ENCODE data around the gene SRGAP1. TPM values are rescaled to one million over a fixed set of nuclear protein-coding genes. Genes with fewer than 3 reads are reported as not detected.

SRGAP1 gene
- total RNA-seq, 1 donor from 2014 or later, result 76.8 TPM

DNA sequence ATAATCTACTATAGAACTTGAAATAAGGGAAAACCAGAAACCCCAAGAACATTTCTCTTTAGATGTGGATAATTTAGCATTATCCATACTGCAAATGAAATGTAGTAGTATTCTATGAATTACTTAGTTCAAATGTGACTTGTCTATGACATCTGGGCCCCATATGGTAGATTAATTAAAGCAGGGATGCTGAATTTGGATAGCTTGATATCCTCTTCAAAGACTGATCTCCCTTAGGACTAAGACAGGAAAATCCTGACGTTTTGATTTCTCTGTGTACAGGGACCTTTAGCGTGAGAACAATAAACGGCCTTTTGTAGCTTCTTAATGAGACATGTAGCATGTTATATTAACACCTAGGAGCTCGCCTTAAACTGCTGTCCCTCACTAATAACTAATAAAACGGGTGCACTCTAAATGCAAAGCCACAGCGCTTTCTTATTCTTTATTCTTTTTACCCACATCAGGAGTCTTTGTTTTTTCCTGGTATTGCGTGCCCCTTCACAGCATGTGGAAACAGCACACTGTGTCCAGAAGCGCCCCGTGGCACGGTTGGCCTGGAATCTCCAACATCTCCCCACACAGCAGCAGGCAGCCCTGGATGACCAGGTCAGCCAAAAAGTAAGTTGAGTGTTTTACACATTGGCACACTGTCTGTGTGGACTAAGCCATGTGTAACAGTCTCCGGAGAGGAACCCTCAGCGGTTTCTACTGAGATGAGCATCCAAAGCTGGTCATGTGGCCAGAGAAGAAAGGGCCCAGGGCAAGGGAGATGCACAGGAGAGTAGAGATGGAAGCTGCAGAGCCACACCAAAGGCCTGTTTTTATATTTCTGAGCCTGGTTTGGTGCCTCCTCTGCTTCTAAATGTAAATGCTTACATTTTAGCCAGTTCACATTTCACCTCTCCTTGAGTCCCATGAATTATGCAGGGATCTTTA lies 93.1 kb downstream of the SRGAP1 start:
- no peak for DNase-seq (ENCODE audit: low read depth)

DNA sequence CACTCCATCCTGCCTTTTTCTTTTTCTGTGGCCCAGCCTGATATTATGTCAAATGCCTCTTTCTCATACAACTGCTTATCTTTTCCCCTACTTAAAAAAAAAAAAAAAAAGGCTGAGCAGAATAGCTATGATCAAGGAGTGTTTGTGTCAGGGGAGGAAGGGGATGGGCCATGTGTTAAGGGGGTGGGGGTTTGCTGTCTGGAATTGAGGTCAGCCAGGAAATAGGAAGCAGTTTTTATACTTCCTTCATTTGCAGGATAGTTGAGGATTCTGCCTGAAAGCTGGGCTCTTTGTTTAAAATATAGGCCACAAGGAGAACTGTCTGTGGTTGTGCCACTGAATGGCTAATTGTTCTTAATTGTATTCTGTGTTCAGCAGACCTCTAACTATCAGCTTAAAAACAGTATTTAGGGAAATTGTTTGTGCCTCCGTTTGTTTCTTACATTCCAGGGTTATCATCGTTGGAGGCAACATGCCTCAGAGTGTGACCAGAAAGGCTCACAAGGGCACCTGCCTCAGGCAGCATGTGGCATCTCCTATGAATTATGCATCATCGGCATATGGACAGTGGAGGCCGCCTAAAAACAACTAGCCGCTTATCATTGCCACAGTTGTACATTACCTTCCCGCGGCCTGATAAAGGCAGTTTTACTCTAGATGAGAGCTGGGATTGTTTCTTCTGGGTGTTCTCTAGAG lies 96.0 kb downstream of the SRGAP1 start:
- DNase-seq (ENCODE audit: low read depth), result no peak

DNA sequence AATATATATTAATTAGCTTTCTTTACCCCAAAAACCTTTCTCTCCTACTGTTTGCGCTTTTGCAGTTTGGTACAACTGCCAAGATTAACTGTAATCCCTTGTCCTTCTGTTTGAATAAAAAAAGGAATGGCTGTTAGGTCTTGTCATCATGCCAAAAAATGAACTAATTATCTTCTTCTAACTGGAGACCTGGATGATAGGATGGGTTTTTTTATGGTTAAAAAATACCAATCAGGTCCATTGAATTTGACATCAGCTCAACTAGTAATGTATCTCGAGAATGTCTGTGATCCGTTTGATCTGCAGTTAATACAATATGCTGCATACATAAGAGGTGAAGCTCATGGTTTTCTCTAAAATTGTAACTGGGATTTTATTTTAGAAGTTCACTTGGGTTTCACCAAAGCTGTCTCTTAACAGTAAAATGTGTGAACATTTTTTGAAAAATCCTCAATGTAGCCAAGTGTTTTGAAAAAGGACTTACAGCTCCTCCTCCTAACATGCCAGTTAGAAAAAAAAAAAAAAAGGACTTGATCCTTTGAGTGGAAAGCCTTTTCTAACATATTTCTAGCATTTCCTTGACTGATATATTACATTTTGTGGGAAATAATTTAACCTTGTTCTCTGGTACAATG lies 96.8 kb downstream of the SRGAP1 start:
- no peak for DNase-seq (ENCODE audit: low read depth)

- DNase-seq (ENCODE audit: low read depth), result no peak
Measured at GRCh38 chr12:63941879-63942278, 97.4 kb downstream of the SRGAP1 start.

GRCh38 chr12:63942464-63943241 lies 98.2 kb downstream of the SRGAP1 start:
- DNase-seq (ENCODE audit: low read depth), result no peak

- no peak for DNase-seq (ENCODE audit: low read depth)
Measured at GRCh38 chr12:63944034-63944579, 99.6 kb downstream of the SRGAP1 start.

DNA sequence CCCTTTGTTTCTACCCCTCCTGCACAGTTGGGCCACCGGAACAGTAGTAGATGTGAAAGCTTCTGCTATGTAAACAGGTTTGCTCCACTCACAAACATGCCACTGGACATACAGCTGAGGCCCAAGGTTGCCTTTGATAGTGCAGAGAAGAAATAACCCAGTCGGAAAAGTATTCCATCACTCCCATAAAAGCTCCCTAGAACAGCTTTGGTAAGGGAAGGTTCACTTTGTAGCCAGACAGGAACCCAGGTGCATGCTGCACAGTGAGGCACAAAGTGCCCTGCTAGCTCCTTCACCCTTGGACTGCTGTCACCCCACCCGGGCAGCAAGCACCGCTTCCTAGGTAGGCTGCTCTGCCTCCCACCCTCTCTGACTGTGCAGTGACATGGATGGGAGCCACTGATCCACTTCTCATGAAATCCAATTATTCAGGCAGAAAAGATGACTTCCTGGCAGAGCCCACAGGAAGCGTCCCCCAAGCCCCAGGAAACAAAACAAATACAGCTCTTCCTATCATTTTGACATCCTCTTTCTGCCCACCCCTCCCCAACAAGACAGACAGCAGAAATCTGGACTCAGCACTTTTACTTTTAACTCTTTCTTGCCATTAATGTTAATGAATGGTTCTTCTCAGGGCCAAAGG lies 100.2 kb downstream of the SRGAP1 start:
- no peak for DNase-seq (ENCODE audit: low read depth)

DNA sequence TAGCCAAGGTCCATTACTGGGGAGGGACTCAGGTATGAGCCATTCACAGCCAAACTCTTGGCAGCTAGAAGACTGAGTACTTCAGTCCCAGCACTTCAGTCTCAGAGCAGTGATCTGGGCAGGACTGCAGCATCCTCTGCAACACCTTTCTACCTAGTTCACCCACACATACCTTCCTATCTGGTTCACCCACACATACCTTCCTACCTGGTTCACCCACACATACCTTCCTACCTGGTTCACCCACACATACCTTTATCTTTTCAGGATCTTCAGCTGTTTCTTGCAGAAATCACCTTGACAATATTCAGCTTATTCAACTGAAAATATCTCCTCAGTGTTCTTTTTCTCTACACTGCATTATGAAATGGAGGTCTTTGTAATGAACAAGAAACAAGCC lies 101.3 kb downstream of the SRGAP1 start:
- no peak for DNase-seq (ENCODE audit: low read depth)

- no peak for DNase-seq (ENCODE audit: low read depth)
Measured at GRCh38 chr12:63948211-63948610, 103.7 kb downstream of the SRGAP1 start.

GRCh38 chr12:63949902-63950301 lies 105.4 kb downstream of the SRGAP1 start:
- DNase-seq (ENCODE audit: low read depth), result no peak

DNA sequence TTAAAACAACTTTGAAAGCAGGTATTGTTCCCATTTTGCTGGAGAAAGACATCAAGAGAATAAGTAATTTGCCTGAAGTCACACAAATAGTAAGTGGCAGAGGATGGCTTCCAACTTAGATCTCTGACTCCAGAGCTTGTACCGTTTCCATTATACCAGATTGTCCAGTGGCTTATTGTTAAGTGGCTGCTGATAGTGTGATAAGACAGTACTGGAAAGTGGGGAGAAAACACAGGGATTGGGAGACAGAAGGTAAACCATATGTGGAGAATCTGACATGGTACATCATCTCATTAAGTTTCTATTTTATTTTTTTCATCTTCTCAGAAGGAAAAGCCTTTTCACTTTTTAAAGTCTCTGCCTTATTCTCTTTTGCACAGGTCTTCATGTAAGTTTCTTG lies 108.5 kb downstream of the SRGAP1 start:
- DNase-seq (ENCODE audit: low read depth), result no peak

- peak; percentile 86 for DNase-seq (ENCODE audit: low read depth)
Measured at GRCh38 chr12:63955831-63956666, 111.5 kb downstream of the SRGAP1 start.

- DNase-seq (ENCODE audit: low read depth), result no peak
Measured at GRCh38 chr12:63957496-63957895, 113.0 kb downstream of the SRGAP1 start.

DNA sequence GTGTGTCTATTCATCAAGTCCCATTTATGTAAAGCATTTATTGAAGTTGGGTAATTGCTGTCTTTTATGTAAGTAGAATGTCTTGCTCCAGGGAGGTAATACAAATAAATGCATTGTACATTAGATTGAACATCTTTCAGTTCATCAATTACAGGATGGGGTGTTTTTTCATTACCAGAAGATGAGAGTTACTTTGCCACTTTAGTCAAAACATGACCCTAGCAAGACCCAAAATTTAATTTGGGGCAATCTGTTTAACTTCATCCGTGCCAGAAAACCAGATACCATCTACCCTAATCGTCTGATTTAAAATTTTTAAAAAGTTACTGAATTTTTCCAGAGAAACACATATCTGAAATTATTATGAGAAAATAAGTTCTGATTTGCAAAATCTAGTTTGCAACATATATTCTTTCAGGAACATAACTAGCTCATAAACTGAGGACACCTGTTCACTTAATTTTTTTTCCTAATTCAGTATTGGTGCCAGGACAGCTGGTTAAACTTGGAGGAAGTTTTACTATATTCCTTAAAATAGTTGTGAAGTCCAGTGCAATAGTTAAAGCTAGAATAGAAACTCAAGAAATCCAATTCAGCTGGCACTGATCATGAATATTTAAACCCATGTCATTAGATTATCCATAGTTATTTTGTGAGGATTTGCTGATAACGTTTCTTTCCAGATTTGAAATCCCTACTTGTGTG lies 114.5 kb downstream of the SRGAP1 start:
- DNase-seq (ENCODE audit: low read depth), result no peak

DNA sequence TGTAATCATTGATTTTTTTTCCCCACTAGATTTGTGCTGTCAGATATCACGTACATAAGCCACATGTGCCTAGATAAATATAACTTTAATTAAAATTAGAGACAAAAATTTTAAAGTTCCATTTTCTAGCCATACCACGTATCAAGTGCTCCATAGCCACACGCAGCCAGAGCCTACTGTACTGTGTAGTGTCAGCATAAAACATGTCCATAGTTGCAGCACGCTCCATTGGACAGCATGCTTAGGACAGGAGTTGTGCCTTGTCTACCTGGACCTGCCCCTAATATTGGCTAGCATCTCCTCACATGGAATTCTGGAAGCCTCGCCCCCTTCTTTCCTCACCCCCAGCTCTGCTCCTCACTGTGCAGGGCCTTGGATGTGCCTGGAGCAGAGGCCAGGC lies 116.5 kb downstream of the SRGAP1 start:
- DNase-seq (ENCODE audit: low read depth), result no peak

DNA sequence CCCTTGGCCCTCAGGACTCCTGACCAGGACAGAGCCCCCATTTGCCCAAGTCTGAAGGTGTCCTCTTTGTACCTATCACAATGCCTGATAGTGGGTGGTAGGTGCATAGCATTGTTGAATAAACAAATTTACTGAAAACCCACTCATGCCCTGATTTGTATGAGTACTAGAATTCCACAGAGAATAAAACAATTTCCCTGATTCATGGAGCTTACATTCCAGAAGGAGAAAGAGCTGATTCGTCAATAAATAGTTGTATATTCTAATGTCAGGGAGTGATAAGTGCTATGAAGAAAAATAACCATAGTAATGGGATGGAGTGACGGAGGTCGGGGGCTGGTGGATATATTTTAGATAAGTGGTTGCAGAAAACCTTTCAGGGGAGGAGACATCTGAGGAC lies 117.0 kb downstream of the SRGAP1 start:
- DNase-seq (ENCODE audit: low read depth), result no peak

- no peak for DNase-seq (ENCODE audit: low read depth)
Measured at GRCh38 chr12:63963868-63964267, 119.4 kb downstream of the SRGAP1 start.

DNA sequence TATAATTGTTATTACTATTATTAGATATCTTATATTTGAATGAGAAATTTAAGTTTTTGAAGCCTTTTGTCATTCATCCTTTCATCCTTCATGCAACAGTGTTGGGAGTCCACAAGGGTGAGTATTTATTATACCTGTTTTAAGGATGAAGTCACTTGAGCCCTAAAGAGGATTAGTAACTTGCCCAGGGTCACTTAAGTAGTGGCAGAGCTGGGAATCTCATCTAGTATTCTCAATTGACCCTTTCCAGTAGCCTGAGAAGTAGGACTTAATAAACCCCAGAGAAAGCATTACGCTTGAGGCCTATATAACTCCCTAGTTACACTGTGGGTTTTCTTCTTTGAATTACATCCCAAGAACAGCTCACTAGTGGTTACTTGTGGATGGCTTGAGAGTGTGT lies 119.8 kb downstream of the SRGAP1 start:
- DNase-seq (ENCODE audit: low read depth), result no peak

- DNase-seq (ENCODE audit: low read depth), result no peak
Measured at GRCh38 chr12:63965936-63966605, 121.6 kb downstream of the SRGAP1 start.
